GM19438 (cell line): Measurements from ENCODE around the gene MYO3B.

Source experiments
- ATAC-seq: cut with Tn5 transposase; IDR thresholded peaks from one replicate; pipeline ENCODE4 v1.9.1; 2021; ENCODE audit warnings: low read depth; ENCODE audit not compliant: unreplicated experiment

The MYO3B gene

DNA sequence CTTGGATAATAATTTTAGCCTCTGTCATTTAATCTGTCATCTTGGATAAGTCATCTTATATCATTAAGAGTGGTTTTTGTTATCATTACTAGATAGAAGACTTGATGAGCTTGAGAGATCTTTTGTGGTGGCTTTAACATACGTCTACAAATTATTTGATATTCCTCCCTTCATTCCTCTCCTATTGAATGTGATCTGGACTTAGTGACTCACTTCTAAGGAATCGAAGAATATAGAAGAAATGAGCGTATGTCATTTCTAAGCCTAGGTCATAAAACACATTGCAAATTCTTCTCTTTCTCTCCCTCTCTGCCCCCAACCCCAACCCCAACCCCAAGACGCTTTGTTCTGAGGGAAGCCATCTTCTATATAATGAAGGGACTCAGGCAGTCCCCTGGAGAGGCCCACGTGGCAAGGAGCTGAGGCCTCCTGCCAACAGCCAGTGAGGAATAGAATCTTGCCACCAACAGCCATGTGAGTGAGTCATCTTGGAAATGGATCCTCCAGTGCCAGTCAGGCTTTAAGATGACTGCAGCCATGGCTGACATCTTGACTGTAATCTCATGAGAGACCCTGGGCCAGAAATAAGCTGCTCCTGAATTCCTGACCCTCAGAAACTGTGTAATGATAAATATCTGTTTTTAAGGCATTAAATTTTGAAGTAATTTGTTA is 315.6 kb downstream of the MYO3B start:
- ATAC-seq, result no peak

- no peak for ATAC-seq
Observed at GRCh38 chr2:170495896-170496295, 317.9 kb downstream of the MYO3B start.

GRCh38 chr2:170498619-170499018 is 320.7 kb downstream of the MYO3B start:
- ATAC-seq, result no peak

DNA sequence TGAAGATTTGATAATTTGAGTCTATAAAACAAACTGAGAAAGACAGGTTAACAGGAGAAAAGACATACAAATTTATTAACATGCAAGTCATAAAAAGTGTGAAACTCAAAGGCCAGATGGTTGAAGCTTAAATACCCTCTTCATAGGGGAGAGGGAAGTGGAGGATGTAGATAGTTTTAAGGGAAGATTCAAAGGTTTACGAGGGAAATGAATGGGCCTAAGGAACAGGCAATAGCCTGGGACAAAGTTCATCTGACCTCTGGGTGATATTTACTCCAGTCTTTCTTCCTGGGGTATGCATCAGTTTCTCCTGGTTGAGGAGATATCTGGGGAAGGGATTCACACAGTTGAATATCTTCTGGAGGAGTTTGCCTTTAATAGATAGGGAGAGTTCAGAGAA is 322.2 kb downstream of the MYO3B start:
- ATAC-seq, result no peak

DNA sequence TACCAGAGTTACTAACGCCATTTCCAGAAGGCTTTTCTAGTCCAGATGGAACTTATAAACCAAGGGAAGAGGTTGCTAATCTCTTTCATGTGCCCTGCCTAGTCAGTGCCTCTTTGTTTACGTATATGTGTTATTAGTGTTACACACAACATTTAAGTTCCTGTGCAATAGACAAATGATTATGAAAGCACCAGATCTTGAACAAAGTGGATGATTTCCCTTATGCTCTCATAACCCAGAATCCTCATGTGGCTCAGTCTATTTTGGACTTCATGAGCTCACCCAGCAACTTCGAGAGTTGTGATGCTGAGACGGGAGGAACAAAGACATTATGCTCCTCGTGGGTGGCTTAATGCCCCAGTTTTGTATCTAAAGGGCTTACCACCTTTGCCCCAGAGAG is 322.8 kb downstream of the MYO3B start:
- ATAC-seq, result no peak

- ATAC-seq, result no peak
Observed at GRCh38 chr2:170501421-170502043, 323.6 kb downstream of the MYO3B start.

- ATAC-seq, result no peak
Observed at GRCh38 chr2:170502361-170503130, 324.6 kb downstream of the MYO3B start.

GRCh38 chr2:170503563-170503962 is 325.6 kb downstream of the MYO3B start:
- no peak for ATAC-seq

DNA sequence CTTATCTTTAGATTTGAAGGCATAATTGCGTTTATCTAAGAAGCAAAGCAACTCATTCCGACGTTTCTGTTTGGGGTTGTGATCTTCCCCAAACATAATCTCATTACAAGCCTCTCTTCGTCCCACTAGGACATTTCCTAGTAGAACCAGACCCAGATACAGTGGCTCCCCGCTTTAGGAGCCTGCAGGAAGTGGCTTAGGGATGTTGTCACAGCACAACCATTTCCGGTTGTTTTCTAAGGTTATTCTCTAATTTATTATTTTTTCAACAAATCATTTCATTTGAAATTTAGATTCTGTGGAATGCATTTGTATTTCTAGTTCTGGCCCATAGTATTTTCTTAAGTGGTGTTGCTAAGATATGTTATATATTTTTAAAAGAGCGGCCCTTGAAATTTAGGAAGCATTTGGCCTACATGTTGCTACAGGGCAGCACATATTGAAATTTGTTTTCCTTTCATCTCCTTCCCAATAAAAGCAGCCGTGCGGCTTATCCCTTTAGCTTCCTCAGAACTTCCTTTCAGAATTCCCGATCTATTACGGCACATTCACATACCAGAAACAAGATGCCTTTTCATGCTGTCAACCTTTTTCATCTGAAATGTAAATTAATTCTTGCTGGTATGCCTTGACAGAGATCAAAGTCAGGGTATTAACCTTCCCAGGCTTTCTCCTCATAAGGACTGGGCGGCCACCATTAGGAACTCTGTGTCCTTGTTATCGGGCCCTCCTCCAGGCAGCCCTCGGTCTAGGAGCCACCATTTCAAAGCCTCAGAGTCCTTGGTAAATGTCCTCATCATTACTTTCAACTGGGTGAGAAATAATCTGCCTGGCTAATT is 326.2 kb downstream of the MYO3B start:
- ATAC-seq, result no peak

- ATAC-seq, result no peak
Observed at GRCh38 chr2:170504810-170505145, 326.8 kb downstream of the MYO3B start.

DNA sequence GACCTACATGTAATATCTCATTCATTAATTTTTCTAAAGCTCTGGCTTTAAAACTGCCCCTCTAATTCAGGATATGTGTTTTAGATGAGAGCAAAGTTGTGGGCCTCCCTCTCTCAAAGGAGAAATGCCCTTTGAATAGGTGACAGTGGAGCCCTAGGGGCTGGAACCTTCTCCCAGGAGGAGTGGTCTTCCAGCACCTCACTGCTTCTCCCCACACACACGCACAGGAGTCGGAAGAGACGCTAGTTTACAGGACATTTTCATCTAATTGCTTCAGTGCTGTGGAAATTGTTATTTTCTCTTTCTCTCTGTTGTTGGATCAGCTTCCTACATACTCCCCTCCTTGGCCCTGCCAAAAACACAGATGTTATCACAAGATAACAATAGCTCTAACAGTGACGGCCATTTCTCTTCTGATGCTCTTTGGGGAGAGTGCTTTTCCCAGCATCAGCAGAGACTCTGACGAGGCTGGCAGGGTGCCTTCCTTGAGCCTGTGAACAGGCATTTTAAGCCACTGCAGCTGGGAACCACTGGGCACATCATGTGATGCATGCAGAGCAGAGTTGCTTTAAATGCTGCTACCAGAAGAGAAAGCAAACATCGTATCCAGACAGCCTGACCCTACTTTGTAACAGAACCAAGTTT is 327.8 kb downstream of the MYO3B start:
- ATAC-seq, result no peak

DNA sequence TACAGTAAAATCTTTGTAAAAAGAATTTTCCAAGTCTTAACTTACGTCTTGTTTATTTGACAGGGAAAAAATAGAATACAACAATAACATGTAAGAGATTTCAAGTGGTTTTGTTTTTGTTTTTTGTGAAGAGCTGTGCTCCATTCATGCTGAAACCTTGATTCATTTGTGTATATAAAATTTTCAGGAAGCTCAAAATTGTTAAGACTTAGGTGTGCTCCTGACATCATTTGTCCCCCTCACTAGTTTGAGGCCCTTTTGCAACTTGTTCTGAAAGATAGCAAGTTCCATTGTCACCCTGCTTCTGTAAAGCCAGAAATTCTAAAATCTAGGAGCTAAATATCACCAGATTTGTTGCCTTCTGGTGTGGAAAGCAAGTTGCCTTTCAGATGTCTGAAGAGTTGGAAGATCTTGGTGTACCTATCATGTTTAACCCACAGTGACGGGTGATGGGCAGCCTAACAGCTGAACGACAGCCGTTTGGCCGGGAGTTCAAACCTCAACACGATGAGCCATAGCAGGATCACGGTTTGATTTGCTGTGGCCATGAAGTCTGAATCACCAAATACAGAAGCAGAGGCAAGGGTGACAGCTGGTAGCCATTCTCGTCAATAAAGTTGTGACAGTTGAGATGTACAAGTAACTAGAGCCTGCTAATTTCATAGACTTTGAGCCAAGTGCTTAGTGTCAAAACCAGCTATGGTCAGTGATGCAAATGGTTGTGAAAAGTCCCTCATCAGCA is 331.7 kb downstream of the MYO3B start:
- no peak for ATAC-seq

- no peak for ATAC-seq
Observed at GRCh38 chr2:170512266-170512665, 334.3 kb downstream of the MYO3B start.

DNA sequence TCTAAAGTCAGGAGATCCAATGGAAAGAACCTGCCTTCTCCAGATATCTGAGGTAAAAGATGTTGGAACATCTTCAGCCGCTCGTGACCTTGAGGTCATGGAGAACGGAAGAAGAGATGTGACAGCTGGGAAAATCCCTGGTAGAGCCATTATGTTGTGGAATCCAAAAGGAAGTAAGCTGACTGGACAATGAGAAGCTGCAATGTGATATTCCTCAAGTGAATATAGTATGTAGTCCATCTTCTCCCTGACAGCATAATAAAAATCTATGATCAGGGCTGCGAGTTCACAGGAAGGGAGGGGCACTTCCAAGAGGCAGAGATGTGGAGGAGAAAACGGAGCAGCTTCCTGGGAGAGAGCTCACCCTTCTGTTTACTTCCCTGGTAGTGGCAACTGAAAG is 336.2 kb downstream of the MYO3B start:
- ATAC-seq, result no peak

DNA sequence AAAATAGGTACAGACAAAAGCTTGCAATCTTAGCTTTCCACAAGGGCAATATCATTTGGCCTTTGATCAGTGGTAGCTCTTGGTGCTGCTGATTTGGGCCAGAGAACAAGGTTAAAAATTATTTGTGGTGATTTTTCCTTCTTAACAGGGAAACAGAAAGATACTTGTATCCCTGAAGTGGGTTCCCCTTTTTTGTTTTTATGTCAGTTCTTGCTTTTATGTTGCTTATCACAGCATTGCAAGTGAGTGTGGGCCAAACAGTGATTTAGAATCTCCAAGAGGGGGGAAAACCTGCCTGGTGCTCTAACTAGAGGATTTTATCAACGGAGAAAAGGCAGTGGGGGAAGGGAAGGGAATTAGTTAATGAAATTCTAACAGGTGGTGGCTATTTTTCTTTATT is 339.6 kb downstream of the MYO3B start:
- ATAC-seq, result no peak

DNA sequence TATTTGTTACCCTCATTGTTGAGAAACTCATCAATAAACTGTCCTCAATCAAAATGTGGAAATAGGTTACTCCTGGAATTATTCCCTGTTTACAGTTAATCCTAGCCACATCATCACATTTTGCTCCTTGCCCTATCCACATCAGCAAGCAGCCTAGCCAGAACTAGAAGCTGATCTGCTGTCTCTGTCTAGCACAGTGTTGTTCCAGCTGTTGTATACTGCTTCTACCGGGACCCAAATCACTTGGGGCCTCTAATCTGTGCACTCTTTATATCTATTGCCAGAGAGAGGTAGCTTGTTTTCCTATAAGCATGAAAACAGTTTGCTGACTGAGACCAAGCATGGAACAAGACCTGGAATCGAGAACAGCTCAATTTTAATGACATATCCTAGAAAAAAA is 341.0 kb downstream of the MYO3B start:
- ATAC-seq, result no peak

- ATAC-seq, result no peak
Observed at GRCh38 chr2:170521299-170521698, 343.4 kb downstream of the MYO3B start.

DNA sequence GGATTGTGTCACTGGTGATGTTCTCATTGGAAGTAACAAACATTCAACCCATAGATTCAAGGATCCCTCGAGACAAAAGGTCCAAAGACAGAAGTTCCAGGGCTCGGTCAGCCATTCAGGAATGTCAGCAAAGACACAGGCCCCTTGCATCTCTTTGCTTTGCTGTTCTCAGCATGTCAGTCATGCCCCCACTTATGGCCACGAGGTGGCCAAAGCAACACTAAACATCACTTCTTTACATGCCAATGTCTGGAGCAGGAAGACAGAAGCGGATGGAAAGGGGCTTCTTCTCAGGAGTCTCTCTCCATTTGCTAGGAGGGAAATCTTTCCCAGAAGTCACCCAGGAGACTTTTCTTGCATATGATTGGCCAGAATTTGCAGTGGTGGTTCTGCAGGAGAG is 345.6 kb downstream of the MYO3B start:
- no peak for ATAC-seq

DNA sequence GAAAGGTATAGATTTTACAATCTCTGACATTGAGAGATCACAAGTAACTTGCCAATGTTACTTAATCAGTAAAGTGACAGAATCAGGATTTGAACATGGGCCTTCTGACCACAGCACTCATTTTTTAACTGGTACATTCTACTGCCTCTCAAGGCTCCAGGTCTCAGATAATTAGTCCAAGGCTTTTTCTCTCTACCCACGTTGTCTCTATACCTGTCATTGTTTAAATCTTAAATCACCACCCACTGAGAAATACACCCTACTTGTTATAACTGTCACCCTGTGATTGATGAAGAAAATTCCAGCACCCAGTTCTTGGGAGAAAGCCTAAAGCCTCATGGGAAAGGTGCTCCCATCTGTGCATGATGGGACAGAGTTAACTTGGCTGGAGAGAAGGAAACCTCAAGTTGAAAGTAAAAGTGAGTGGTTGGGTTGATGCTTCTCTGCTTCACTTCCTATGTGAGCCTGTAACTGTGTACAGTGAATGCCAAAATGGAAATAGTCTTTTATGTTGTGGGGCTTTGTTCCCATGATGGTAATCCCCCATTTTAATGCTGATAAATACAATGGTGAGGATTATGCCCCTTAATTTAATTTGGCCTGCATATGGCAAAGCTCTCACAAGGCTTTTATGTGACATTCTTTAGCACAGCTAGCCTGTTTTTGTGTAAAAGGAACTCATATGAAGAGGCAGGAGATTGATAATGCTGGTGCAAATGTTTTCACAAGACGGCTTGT is 347.1 kb downstream of the MYO3B start:
- ATAC-seq, result peak; percentile 84
